SK-N-MC (cell line): ENCODE data around the gene ARHGAP9.
"Not testable (repeated sequence)": the region's sequence is repeated elsewhere in the genome, so short reads cannot be mapped to it uniquely, and the experiment has no call there.

ENCODE experiments used
- DNase-seq: peaks from one replicate; pipeline ENCODE4 v3.0.0-alpha.2; 2011; ENCODE audit warnings: low read depth, low spot score
- H3K27ac ChIP-seq: fragments of 200-600 bp; sonication (generic); 2 replicates; pipeline ENCODE4 v1.5.1; 2016; ENCODE audit warnings: mixed run types
- H3K36me3 ChIP-seq: fragments of 200-600 bp; sonication (generic); 2 replicates; pipeline ENCODE4 v1.6.1; 2017; ENCODE audit warnings: antibody characterized with exemption, low read length, mixed read lengths; ENCODE audit not compliant: insufficient read depth
- H3K4me3 ChIP-seq: fragments of 200-600 bp; sonication (generic); 2 replicates; pipeline ENCODE4 v1.5.1; 2016
- H3K9ac ChIP-seq: fragments of 200-600 bp; sonication (generic); 2 replicates; pipeline ENCODE4 v1.8.0; 2017; ENCODE audit warnings: mixed run types, mixed read lengths; ENCODE audit not compliant: insufficient read length
- H3K9me3 ChIP-seq: fragments of 200-600 bp; sonication (generic); 2 replicates; pipeline ENCODE4 v1.6.1; 2017; ENCODE audit warnings: low read depth, mild to moderate bottlenecking, antibody characterized with exemption, low read length, moderate library complexity, mixed read lengths
- EZH2 ChIP-seq: fragments of 200-600 bp; sonication (generic); IDR thresholded peaks from one replicate; pipeline ENCODE4 v1.6.1; 2017; ENCODE audit warnings: antibody characterized with exemption
- FOXP2 ChIP-seq: optimal IDR thresholded peaks from 2 replicates; pipeline ENCODE3; 2011; ENCODE audit warnings: mild to moderate bottlenecking, moderate library complexity; ENCODE audit not compliant: insufficient read depth; ENCODE audit errors: extremely low read length, control extremely low read depth
- POLR2AphosphoS5 ChIP-seq: IDR thresholded peaks from 2 replicates; pipeline ENCODE4 v1.6.1; 2012; ENCODE audit warnings: mild to moderate bottlenecking, low read depth, low read length, borderline replicate concordance

The ARHGAP9 gene

DNA sequence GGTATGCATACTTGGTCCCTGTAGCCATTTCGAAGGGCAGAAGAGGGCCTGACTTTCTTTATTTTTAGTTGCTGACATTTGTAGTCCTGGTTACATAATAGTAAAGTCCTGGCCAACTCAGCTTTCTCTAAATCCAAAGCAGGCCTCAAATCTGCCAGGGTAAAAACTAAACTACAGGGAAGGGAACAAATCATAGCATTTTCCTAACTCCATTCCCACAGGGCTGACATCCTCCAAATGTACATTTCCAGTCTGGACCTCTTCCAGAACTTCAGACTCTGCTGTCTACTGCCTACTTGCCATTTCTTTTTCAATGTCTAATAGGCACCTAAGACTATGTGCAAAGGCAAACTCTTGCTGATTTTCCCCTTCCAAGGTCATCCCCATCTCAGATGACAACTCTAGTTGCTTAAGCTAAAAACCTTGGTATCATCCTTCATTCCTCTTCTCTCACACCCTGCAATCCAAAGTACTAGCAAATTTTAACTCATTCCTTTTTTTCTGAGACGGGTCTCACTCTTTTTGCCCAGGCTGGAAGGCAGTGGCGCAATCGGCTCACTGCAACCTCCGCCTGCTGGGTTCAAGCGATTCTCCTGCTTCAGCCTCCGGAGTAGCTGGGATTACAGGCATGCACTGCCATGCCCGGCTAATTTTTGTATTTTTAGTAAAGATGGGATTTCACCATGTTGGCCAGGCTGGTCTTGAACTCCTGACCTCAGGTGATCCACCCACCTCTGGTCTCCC is 38.7 kb upstream of the ARHGAP9 start:
- TF ChIP-seq EZH2 (no peak), FOXP2 (no peak), POLR2AphosphoS5 (no peak)
- H3K4me3 ChIP-seq, result peak overlapping the region; percentile 94
- DNase-seq, result no peak
- no peaks in the 10 kb centered on the region for H3K9me3 ChIP-seq
- H3K36me3 ChIP-seq, result peaks cover 68% of the 10 kb centered on the region
- H3K27ac ChIP-seq, result peak overlapping the region; percentile 93
- peak overlapping the region; percentile 98 for H3K9ac ChIP-seq

DNA sequence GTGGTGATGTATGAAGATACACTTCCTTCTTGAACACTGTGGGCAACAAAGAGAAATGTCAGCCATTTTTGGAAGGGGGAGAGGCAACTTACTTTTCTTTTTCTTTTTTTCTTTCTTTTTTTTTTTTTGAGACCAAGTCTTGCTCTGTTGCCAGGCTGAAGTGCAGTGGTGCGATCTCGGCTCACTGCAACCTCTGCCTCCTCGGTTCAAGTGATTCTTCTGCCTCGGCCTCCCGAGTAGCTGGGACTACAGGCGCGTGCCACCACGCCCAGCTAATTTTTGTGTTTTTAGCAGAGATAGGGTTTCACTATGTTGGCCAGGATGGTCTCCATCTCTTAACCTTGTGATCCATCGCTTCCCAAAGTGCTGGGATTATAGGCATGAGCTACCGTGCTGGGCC is 38.1 kb upstream of the ARHGAP9 start:
- not testable (repeated sequence) for H3K9me3 ChIP-seq, H3K9ac ChIP-seq, DNase-seq
- H3K27ac ChIP-seq, result peak overlapping the region; percentile 93
- peaks cover 74% of the 10 kb centered on the region for H3K36me3 ChIP-seq
- H3K4me3 ChIP-seq, result peak overlapping the region; percentile 94; the same call in 1 of the 2 replicates

DNA sequence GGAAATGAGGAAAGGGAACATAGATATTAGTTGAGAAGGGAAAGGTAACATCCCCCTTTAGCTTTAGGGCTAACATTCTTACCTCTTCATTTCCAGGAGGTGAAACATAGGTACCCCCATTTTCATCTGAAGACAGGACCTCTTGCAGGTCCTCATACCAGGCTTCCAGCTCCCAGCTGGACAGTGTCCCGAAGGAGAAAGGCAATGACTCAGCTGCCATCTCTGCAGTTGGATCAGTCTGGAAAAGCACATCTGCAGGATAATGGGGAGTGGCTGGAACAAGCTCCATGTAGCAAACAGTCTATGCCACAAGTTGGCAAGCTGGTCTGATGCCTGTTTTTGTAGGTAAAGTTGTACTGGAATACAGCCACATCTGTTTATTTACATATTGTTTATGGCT is 37.5 kb upstream of the ARHGAP9 start:
- Histone ChIP-seq H3K9ac (no peak overlapping the region), H3K36me3 (peaks cover 79% of the 10 kb centered on the region), H3K4me3 (no peak overlapping the region), H3K27ac (peak overlapping the region; percentile 93), H3K9me3 (no peaks in the 10 kb centered on the region)
- no peak for DNase-seq
- no peak for TF ChIP-seq FOXP2
- TF ChIP-seq EZH2, result no peak
- TF ChIP-seq POLR2AphosphoS5, result no peak

DNA sequence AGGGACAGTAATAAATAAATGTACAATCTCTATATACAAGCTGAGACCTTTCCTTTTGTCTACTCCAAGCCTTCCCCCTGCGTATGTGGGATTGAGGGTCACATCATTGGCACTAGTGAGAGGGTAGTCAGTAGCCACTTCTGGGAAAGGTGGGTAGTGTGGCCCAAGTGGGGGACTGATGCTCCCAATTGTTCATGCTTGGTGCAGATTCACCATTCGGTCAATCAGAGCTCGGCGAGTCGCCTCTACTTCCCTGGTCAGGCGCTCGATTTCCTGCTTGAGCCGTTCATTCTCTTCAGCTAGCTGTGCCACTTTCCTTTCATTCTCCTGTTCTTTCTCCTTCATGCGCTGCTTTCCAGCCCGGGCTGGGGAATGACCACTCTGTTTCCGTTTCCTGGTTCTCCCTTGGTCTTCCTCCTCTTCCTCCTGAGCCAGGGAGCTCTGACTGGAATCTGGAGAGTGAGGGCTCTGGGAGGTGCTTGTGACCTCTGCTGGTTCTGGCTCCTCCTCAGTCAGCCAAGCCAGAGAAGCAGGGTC is 37.0 kb upstream of the ARHGAP9 start:
- no peak overlapping the region for H3K4me3 ChIP-seq
- H3K9me3 ChIP-seq, result no peaks in the 10 kb centered on the region
- no peak for TF ChIP-seq FOXP2
- TF ChIP-seq EZH2, result no peak
- TF ChIP-seq POLR2AphosphoS5, result no peak
- H3K36me3 ChIP-seq, result peaks cover 84% of the 10 kb centered on the region
- DNase-seq, result no peak
- H3K9ac ChIP-seq, result no peak overlapping the region
- H3K27ac ChIP-seq, result peak overlapping the region; percentile 93

DNA sequence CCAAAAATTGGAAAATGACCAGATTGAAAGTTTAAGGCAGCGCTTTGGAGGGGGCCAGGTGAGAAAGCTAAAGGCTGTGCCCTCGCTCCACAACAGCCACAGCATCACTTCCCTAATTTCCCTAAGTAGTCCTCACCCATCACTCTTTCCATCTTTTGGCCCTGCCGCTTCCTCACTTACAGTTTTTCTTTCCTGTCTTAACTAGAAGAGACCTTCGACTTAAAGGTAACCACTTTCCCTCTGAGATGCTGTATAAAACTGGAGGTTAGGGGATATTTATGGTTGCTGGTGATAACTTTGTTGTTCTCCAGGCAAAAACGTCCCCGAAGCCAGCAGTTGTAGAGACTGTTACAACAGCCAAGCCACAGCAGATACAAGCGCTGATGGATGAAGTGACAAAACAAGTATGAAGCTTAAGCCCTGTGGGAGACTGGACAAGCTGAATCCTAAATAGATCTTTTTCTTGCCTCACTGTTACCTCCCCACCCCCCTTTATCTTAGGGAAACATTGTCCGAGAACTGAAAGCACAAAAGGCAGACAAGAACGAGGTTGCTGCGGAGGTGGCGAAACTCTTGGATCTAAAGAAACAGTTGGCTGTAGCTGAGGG is 36.4 kb upstream of the ARHGAP9 start:
- no peak for DNase-seq
- Histone ChIP-seq H3K9ac (no peak overlapping the region), H3K27ac (peak overlapping the region; percentile 93), H3K36me3 (peaks cover 91% of the 10 kb centered on the region), H3K9me3 (no peaks in the 10 kb centered on the region), H3K4me3 (no peak overlapping the region)
- TF ChIP-seq FOXP2 (no peak), EZH2 (no peak), POLR2AphosphoS5 (no peak)

DNA sequence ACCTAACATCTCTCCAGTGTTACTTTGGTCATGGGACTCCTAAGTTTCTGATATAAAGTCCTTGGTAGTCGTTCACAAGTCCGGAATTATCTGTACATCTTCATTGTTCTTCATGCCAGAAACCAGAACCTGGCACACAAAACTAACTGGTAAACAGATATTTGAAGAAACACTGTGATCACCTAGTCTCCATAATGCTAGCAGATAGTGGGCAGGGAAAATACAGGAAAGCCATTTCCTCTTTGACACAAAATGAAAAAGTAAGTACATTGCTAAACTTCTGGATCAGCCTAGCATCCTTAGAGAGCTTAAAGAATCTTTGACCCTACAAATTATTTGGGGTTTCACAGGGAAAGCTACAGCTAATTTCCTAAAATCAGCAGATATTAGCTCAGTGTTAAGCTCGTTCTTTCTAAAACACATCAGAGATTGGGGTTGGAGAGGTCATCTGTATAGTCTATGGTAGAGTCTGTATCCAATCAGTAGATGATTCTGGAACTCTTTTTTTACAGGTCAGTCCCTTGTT is 35.8 kb upstream of the ARHGAP9 start:
- DNase-seq, result no peak
- TF ChIP-seq POLR2AphosphoS5 (no peak; the same call in 1 of the 2 replicates), EZH2 (no peak)
- Histone ChIP-seq H3K4me3 (no peak overlapping the region), H3K36me3 (peaks cover 95% of the 10 kb centered on the region), H3K27ac (peak overlapping the region; percentile 93), H3K9ac (no peak overlapping the region), H3K9me3 (no peaks in the 10 kb centered on the region)

DNA sequence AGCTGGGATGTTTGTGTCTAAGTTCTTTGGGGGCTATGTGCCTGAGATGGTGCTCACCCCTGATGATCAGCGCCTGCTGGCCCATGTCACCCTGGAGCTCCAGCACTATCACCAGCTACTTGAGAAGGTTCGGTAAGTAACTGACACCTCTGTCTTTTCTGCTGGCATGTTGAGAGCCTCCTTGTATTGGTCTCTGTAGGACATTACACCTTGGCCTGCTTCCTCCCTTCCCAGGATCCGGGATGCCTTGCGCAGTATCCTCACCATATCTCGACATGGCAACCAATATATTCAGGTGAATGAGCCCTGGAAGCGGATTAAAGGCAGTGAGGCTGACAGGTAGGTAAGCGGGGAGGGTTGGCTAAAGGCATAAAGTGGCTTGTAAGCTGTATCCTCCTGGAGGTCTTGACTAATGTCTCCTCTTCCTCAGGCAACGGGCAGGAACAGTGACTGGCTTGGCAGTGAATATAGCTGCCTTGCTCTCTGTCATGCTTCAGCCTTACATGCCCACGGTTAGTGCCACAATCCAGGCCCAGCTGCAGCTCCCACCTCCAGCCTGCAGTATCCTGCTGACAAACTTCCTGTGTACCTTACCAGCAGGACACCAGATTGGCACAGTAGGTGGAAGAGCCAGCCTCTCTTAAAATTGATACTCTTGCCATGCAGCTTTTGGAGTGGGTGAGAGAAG is 35.2 kb upstream of the ARHGAP9 start:
- DNase-seq, result no peak
- TF ChIP-seq FOXP2 (no peak), EZH2 (no peak), POLR2AphosphoS5 (no peak)
- Histone ChIP-seq H3K9ac (no peak overlapping the region), H3K36me3 (peaks cover 99% of the 10 kb centered on the region), H3K4me3 (no peak overlapping the region), H3K9me3 (no peaks in the 10 kb centered on the region), H3K27ac (peak overlapping the region; percentile 93)

DNA sequence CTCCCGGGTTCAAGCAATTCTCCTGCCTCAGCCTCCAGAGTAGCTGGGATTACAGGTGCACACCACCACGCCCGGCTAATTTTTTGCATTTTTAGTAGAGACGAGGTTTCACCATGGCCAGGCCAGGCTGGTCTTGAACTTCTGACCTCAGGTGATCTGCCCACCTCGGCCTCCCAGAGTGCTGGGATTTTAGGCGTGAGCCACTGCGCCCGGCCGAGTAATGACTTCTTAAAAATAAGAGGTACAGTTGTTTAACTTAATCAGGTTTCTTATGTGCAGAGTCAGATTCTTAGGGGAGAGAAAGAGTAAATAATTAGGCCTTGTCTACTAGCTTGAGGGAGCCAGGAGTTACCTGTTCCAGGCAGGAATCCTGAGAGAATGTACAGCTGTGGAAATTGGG is 34.6 kb upstream of the ARHGAP9 start:
- not testable (repeated sequence) for DNase-seq, H3K9me3 ChIP-seq, H3K9ac ChIP-seq, H3K4me3 ChIP-seq
- Histone ChIP-seq H3K36me3 (peaks cover 99% of the 10 kb centered on the region), H3K27ac (peak overlapping the region; percentile 93; the same call in 1 of the 2 replicates)

DNA sequence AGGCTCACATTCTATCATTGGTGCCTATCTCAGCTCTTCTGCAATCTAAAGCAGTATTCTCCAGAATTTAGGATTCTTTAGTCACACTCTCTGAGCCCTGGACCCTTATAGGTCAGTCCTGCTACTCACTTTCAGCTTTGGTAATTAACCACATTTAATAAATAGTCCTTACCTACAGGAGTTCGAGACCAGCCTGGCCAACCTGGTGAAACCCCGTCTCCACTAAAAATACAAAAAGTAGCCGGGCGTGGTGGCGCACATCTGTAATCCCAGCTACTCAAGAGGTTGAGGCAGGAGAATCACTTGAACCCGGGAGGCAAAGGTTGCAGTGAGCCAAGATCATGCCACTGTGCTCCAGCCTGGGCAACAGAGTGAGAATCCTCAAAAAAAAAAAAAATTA is 34.0 kb upstream of the ARHGAP9 start:
- H3K9ac ChIP-seq, DNase-seq, H3K4me3 ChIP-seq, H3K9me3 ChIP-seq: not testable (repeated sequence)
- Histone ChIP-seq H3K27ac (0 out of 2 replicates have a peak overlapping the region, but pooled peaks have one; percentile 25), H3K36me3 (peaks cover 98% of the 10 kb centered on the region)
